RWPE1 (cell line): Measurements from ENCODE around the gene JAM2.

ENCODE experiments used
- CTCF ChIA-PET: fragments of 350-600 bp; sonication (Branson Sonifier 250); formaldehyde crosslinking; extraction: SDS; loops from one replicate; lab custom pipeline; 2021; lab: Yijun Ruan, JAX
- POLR2A ChIA-PET: fragments of 400-600 bp; formaldehyde crosslinking; extraction: SDS; loops from one replicate; lab custom pipeline; 2020; ENCODE audit warnings: antibody characterized with exemption; ENCODE audit not compliant: low non-redundant PET; lab: Yijun Ruan, JAX
- DNase-seq: peaks from one replicate; pipeline ENCODE4 v3.0.0; 2012; ENCODE audit warnings: low spot score
- H3K27ac ChIP-seq: fragments of 450-650 bp; 2 replicates; pipeline ENCODE4 v1.5.1; 2017
- CTCF ChIP-seq: fragments of 450-650 bp; conservative IDR thresholded peaks from 2 replicates; pipeline ENCODE4 v1.5.1; 2017; ENCODE audit warnings: low read depth, mild to moderate bottlenecking

JAM2 gene

GRCh38 chr21:25635310-25635709, 3.7 kb upstream of the JAM2 start:
- POLR2A ChIA-PET: no interaction called here
- no peak for TF ChIP-seq CTCF
- no peak overlapping the region for H3K27ac ChIP-seq
- CTCF ChIA-PET: no interaction called here
- DNase-seq: no peak

GRCh38 chr21:25636727-25637126, 2.3 kb upstream of the JAM2 start:
- ChIA-PET CTCF (interaction anchor here (0.6 kb wide), 1 partner anchor 554 kb away, joined by 7 read pairs; no protein-coding TSS in a partner anchor), POLR2A (no interaction called here)
- no peak overlapping the region for H3K27ac ChIP-seq
- no peak for TF ChIP-seq CTCF
- DNase-seq: no peak

- ChIA-PET POLR2A (no interaction called here), CTCF (no interaction called here)
- no peak for DNase-seq
- no peak for TF ChIP-seq CTCF
- H3K27ac ChIP-seq: no peak overlapping the region
Measured at GRCh38 chr21:25637851-25638659, 1.0 kb upstream of the JAM2 start.

GRCh38 chr21:25639551-25640201, 618 bp downstream of the JAM2 start:
- POLR2A ChIA-PET: no interaction called here
- DNase-seq: no peak
- CTCF ChIA-PET: no interaction called here

GRCh38 chr21:25640202-25640942, 1.3 kb downstream of the JAM2 start:
- no peak overlapping the region for H3K27ac ChIP-seq
- ChIA-PET POLR2A (no interaction called here), CTCF (no interaction called here)
- TF ChIP-seq CTCF: no peak
- DNase-seq: no peak

More at GRCh38 chr21:25639551-25640201, 618 bp downstream of the JAM2 start:
- TF ChIP-seq CTCF: no peak; the same call in 1 of the 2 replicates
- H3K27ac ChIP-seq: no peak overlapping the region

GRCh38 chr21:25640943-25641292, 1.9 kb downstream of the JAM2 start:
- no peak for DNase-seq
- H3K27ac ChIP-seq: no peak overlapping the region
- ChIA-PET CTCF (no interaction called here), POLR2A (no interaction called here)
- no peak for TF ChIP-seq CTCF
